ENCODE measurements around the gene SRP19. TPM values are rescaled to one million over a fixed set of nuclear protein-coding genes. Genes with fewer than 3 reads are reported as not detected.

The SRP19 gene
- total RNA-seq, 2 experiments from 2014 or later: 45.6 to 47.0 TPM

DNA sequence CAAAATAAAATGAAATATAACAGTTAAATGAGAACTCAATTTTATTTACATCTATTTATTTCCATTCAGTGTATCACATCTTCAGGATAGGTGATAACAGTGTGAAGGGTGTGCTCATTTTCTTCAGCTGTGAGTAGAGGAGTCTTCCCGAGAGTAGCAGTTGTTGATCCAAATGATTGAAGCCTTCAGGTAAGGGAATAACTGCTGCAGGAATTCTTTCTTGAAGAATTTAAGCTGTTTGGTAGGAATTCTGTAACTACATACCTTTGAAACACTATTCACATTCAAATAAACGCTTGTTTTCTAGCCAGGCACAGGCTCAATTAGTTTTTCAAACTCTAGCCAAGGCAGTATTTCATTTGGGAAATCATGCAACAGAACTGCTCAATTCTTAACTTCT lies 15.3 kb downstream of the SRP19 start:
- H3K27ac Mint-ChIP-seq: peak overlapping the region; percentile 15

DNA sequence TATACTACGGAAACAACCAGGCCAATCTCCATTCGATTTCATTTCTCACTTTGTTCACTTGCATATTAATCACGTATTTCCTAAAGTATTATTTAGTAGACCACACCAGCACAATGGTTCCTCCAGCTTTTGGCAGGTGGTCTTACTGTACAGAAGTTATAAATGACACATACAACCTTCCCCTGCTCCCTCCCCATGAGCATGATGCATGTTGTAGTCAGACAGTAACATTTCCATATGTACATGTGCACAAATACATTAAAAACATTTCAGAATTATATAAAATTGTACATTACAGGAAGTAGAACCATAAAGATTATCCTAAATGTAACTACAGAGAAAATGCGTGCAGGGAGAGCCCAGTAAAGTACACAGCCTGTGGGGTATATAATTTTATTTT lies 17.0 kb downstream of the SRP19 start:
- H3K4me1 Mint-ChIP-seq (ENCODE audit: low read depth): peaks cover 34% of the 10 kb centered on the region

More for the DNA sequence above, 15.3 kb downstream of the SRP19 start:
- POLR2A ChIA-PET: no interaction called here
- TF ChIP-seq, protein P1, sequence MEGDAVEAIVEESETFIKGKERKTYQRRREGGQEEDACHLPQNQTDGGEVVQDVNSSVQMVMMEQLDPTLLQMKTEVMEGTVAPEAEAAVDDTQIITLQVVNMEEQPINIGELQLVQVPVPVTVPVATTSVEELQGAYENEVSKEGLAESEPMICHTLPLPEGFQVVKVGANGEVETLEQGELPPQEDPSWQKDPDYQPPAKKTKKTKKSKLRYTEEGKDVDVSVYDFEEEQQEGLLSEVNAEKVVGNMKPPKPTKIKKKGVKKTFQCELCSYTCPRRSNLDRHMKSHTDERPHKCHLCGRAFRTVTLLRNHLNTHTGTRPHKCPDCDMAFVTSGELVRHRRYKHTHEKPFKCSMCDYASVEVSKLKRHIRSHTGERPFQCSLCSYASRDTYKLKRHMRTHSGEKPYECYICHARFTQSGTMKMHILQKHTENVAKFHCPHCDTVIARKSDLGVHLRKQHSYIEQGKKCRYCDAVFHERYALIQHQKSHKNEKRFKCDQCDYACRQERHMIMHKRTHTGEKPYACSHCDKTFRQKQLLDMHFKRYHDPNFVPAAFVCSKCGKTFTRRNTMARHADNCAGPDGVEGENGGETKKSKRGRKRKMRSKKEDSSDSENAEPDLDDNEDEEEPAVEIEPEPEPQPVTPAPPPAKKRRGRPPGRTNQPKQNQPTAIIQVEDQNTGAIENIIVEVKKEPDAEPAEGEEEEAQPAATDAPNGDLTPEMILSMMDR (IDR thresholded peaks at IDR 0.05): no peak
- intact Hi-C loops (cut with micrococcal nuclease): no loop called here
- Mint-ChIP-seq H3K9me3 (no peaks in the 10 kb centered on the region), H3K4me1 (ENCODE audit: low read depth) (peaks cover 38% of the 10 kb centered on the region), H3K36me3 (ENCODE audit: low read depth) (peaks cover 41% of the 10 kb centered on the region), H3K27me3 (no peaks in the 10 kb centered on the region), H3K4me3 (no peak overlapping the region)
- ATAC-seq (no peak), DNase-seq (no peak)
- CTCF ChIA-PET: no interaction called here

DNA sequence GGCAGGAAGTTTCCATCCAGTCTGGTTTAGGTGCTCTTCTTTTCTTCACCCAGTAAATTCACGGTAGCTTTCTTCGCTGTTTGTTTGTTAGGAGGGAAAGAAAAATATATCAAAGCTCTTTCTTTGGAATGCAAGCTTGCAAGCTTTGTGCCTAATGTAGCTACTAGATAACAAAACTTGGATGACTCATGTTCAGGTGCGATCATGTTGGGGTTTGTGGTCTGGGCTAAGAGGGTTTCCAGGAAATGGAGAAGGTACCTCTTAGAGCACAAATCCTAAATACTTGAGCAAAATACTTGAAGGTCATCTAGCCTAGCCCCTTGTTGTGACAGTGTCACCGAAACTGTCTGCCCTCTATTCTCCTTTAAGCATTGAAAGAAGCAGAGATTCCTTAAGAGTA lies 17.7 kb downstream of the SRP19 start:
- H3K4me1 Mint-ChIP-seq (ENCODE audit: low read depth): peaks cover 32% of the 10 kb centered on the region
- H3K27ac Mint-ChIP-seq: peak overlapping the region; percentile 85
- H3K4me3 Mint-ChIP-seq: peak overlapping the region; percentile 26
- ChIA-PET CTCF (interaction anchor here (0.8 to 1.7 kb wide), 6 partner anchors 9 to 48 kb away, joined by 3 to 5 read pairs (median 4); no protein-coding TSS in a partner anchor), POLR2A (interaction anchor here (1.4 kb wide), 1 partner anchor 97 kb away, joined by 9 read pairs; the partner anchor contains the start of gene DCP2)
- H3K9me3 Mint-ChIP-seq: no peaks in the 10 kb centered on the region
- H3K36me3 Mint-ChIP-seq (ENCODE audit: low read depth): peaks cover 31% of the 10 kb centered on the region
- intact Hi-C loops (cut with micrococcal nuclease): loop anchor here (2.0 kb wide), 1 partner anchor 42 kb away; no protein-coding TSS in a partner anchor
- peak; percentile 94 for ATAC-seq
- TF ChIP-seq, protein P1 (IDR thresholded peaks at IDR 0.05): no peak
- peak; percentile 84 for DNase-seq
- no peaks in the 10 kb centered on the region for H3K27me3 Mint-ChIP-seq

More for the DNA sequence above, 17.0 kb downstream of the SRP19 start:
- H3K9me3 Mint-ChIP-seq: no peaks in the 10 kb centered on the region
- H3K4me3 Mint-ChIP-seq: no peak overlapping the region
- peaks cover 34% of the 10 kb centered on the region for H3K36me3 Mint-ChIP-seq (ENCODE audit: low read depth)
- ChIA-PET POLR2A (interaction anchor here (0.6 to 1.4 kb wide), 2 partner anchors 60 to 98 kb away, joined by 3 to 9 read pairs; partner anchors contain the start of gene DCP2), CTCF (interaction anchor here (0.8 to 1.7 kb wide), 6 partner anchors 10 to 49 kb away, joined by 3 to 5 read pairs (median 4); no protein-coding TSS in a partner anchor)
- peak overlapping the region; percentile 56 for H3K27ac Mint-ChIP-seq
- TF ChIP-seq, protein P1 (IDR thresholded peaks at IDR 0.05): no peak
- DNase-seq (no peak), ATAC-seq (no peak)
- H3K27me3 Mint-ChIP-seq: no peaks in the 10 kb centered on the region
- intact Hi-C loops (cut with micrococcal nuclease): loop anchor here (2.0 kb wide), 1 partner anchor 43 kb away; no protein-coding TSS in a partner anchor

DNA sequence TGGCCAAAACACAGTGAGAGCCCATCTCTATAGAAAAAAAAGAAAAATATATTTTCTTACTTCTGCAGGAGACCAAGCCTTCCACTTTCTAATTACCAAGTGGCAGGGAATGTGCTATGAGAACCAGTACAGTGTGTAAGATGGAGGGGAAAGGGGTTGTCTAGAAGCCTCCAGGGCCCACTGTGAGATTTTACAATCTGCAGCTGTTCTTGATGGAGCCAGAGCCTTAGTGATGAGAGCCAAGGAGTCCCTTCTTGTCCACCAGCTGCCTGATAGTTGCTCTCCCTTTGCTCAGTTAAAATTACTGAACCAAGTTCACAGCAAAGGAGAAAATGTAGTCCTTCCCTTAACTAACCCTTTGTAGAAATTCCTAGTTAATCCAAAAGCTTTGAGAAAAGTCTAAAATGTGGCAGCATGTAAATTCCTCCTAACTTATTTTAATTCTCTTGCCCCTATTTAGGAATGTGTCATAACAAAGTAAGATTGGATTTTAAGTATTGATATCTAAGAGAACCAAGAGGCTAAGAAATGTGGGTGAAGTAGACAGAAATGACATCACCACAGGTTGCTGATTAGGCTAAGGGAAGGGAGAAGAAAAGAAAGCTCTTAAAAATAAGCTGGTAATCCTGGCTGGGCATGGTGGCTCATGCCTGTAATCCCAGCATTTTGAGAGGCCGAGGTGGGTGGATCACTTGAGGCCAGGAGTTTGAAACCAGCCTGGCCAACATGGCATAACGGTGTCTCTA lies 19.3 kb downstream of the SRP19 start:
- POLR2A ChIA-PET: interaction anchor here (0.7 to 1.3 kb wide), 4 partner anchors 10 to 45 kb away, joined by 3 to 6 read pairs (median 3); no protein-coding TSS in a partner anchor
- intact Hi-C loops (cut with micrococcal nuclease): loop anchor here (10.0 kb wide), 1 partner anchor 84 kb away; no protein-coding TSS in a partner anchor
- TF ChIP-seq, protein P1 (IDR thresholded peaks at IDR 0.05): no peak
- no peak for ATAC-seq
- Mint-ChIP-seq H3K27ac (peak overlapping the region; percentile 70), H3K36me3 (ENCODE audit: low read depth) (peaks cover 32% of the 10 kb centered on the region), H3K4me1 (ENCODE audit: low read depth) (peaks cover 31% of the 10 kb centered on the region), H3K9me3 (no peaks in the 10 kb centered on the region), H3K4me3 (no peak overlapping the region), H3K27me3 (no peaks in the 10 kb centered on the region)
- DNase-seq: no peak
- CTCF ChIA-PET: interaction anchor here (0.6 to 1.4 kb wide), 6 partner anchors 9 to 189 kb away, joined by 3 to 4 read pairs (median 3); no protein-coding TSS in a partner anchor

Data from activated CD8-positive, alpha-beta T cell treated with anti-CD3 and anti-CD28 coated beads for 36 hours (primary cell).